GM12872 (cell line): ENCODE measurements around the gene MYOM3.

ENCODE experiments used
- CTCF ChIP-seq: IDR thresholded peaks from 3 replicates; pipeline ENCODE4 v1.5.1; 2011; ENCODE audit warnings: low read depth, mild to moderate bottlenecking, low read length, moderate library complexity; ENCODE audit not compliant: insufficient read depth

The MYOM3 gene

GRCh38 chr1:24152631-24153494 lies 40.9 kb upstream of the MYOM3 start:
- no peak for TF ChIP-seq CTCF

DNA sequence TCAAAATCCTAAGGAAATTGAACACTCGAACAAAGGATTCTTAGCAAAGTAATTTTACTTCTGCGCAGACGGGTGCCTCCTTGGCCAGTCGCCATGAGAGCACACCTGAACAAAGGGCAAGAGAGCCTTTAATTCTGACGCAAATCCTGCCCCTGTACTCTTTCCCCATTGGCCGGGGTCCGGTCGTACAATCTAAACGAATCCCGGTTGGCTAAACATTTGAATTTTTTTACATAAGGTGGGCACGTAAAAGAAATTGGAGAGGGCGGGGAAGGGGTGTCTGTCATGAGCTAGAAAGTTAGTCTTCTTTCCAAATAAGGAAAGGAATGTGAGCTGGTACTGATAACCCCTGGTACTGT lies 39.2 kb upstream of the MYOM3 start:
- no peak for TF ChIP-seq CTCF

- peak; percentile 82 for TF ChIP-seq CTCF
These were observed 38.6 kb upstream of the MYOM3 start for GRCh38 chr1:24150234-24151174.

GRCh38 chr1:24149866-24150233 lies 37.9 kb upstream of the MYOM3 start:
- TF ChIP-seq CTCF: no peak

DNA sequence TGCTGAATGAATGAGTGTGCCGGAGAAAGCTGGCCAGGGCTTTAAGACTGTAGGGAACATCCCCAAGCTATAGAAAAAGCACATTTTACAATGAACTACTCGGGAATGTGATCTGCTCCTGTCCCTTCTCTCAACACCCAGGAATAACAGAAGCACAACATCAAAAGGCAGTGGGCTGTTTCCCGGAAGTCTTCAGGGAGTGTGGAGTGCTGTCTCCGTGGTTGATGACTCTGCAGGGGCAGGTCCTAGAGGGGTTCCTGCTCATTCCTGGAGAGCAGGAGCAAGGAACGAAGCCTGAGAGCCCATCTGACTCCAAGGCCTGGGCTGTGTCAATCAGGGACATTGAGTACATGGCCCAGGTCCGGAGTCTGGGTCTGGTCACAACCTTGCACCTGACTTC lies 35.9 kb upstream of the MYOM3 start:
- no peak for TF ChIP-seq CTCF

DNA sequence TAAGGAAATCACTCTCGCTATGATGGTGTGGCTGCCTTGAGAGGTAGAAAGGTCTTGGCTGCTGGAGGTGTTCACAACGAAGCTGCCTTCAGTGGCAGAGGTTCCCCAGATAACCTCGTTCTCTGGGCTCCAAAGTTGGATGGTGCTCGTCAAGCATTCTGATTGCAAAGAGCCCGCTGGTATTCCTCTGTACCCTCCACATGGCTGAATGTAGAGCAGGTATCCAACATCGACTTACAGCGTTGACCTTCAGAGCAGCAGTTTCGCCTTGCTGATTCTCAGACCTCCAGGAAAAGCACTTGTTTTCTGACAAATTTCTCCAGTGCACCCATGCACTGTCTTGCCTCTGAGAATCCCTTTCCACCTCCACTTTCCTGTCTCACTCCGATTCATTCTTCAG lies 35.3 kb upstream of the MYOM3 start:
- no peak for TF ChIP-seq CTCF
